Endothelial cell of umbilical vein (primary cell): Measurements from ENCODE around the gene METTL24. TPM values are rescaled to one million over a fixed set of nuclear protein-coding genes. Genes with fewer than 3 reads are reported as not detected.

Source experiments
- BruUV-seq: library from RNA; stranded (reverse); fragments of 400-500 nt; replicated peaks from 2 replicates; lab custom pipeline; 2021; lab: Mats Ljungman, UMichigan
- CTCF ChIA-PET: fragments of 300-600, 350-600 bp; sonication (Branson Sonifier 250); formaldehyde crosslinking; loops from one replicate; lab custom pipeline; 2021; ENCODE audit warnings: antibody characterized with exemption, inconsistent platforms; lab: Charles Lee
- POLR2A ChIA-PET: fragments of 300-600, 350-600 bp; sonication (Branson Sonifier 250); formaldehyde crosslinking; loops from one replicate; lab custom pipeline; 2021; ENCODE audit warnings: antibody characterized with exemption, inconsistent platforms; lab: Charles Lee
- DNase-seq: peaks from one replicate; pipeline ENCODE4 v3.0.0-alpha.2; 2011; ENCODE audit warnings: low read depth, low spot score
- FAIRE-seq: peaks from 2 replicates; lab custom pipeline; 2011; peaks lifted over from hg19 to GRCh38; lab: Jason Lieb, UNC
- H2AFZ ChIP-seq: 2 replicates; pipeline ENCODE4 v1.6.0; 2012; ENCODE audit warnings: low read depth, low read length, control low read depth, inconsistent platforms
- H3K27ac ChIP-seq: 2 replicates; pipeline ENCODE4 v1.5.1; 2011; ENCODE audit warnings: low read depth, mild to moderate bottlenecking, control low read depth, low read length, moderate library complexity; ENCODE audit not compliant: insufficient read depth
- H3K27me3 ChIP-seq, 2 experiments: 2 replicates each; pipeline versions ENCODE4 v1.6.0 to v1.6.1; 2011; ENCODE audit warnings: low read length in 2 of 2, mixed read lengths in 1 of 2; ENCODE audit not compliant: control insufficient read depth in 2 of 2, insufficient read depth in 2 of 2
- H3K36me3 ChIP-seq, 2 experiments: 2 replicates in 1 of 2; 3 replicates in 1 of 2; pipeline ENCODE4 v1.5.1; 2011; ENCODE audit warnings: low read length in 2 of 2, mild to moderate bottlenecking in 1 of 2, moderate library complexity in 1 of 2; ENCODE audit not compliant: control insufficient read depth in 2 of 2, insufficient read depth in 2 of 2; ENCODE audit errors: extremely low read depth in 1 of 2
- H3K4me1 ChIP-seq: 3 replicates; pipeline ENCODE4 v1.5.1; 2011; ENCODE audit warnings: mild to moderate bottlenecking, low read length; ENCODE audit not compliant: control insufficient read depth, insufficient read depth; ENCODE audit errors: extremely low read depth
- H3K4me2 ChIP-seq: 2 replicates; pipeline ENCODE4 v1.6.1; 2011; ENCODE audit warnings: low read length, control low read depth, mixed read lengths; ENCODE audit not compliant: insufficient read depth
- H3K4me3 ChIP-seq, 3 experiments: fragments of 200-600 bp in 1 of 3; sonication (generic), shearing (Covaris generic) in 1 of 3; replicated peaks in 1 of 3; 2 replicates each; pipeline ENCODE4 v1.5.1; 2011 to 2016; ENCODE audit warnings: control low read depth in 3 of 3, low read length in 3 of 3, mild to moderate bottlenecking in 2 of 3, inconsistent platforms in 1 of 3, low read depth in 1 of 3, moderate library complexity in 1 of 3; ENCODE audit not compliant: insufficient read depth in 1 of 3
- H3K79me2 ChIP-seq: 2 replicates; pipeline ENCODE4 v1.6.0; 2012; ENCODE audit warnings: low read length, inconsistent platforms; ENCODE audit not compliant: control insufficient read depth, insufficient read depth
- H3K9ac ChIP-seq: replicated peaks from 2 replicates; pipeline ENCODE3; 2011; ENCODE audit warnings: low read length, control low read depth; ENCODE audit not compliant: insufficient read depth; ENCODE audit errors: extremely low read depth
- H3K9me1 ChIP-seq: replicated peaks from 3 replicates; pipeline ENCODE4 v1.6.0; 2011; ENCODE audit warnings: mild to moderate bottlenecking, low read length; ENCODE audit not compliant: control insufficient read depth, insufficient read depth; ENCODE audit errors: extremely low read depth
- H3K9me3 ChIP-seq: replicated peaks from 2 replicates; pipeline ENCODE4 v1.5.1; 2012; ENCODE audit warnings: low read length, inconsistent platforms; ENCODE audit not compliant: control insufficient read depth, insufficient read depth
- H4K20me1 ChIP-seq: replicated peaks from 2 replicates; pipeline ENCODE3; 2011; ENCODE audit warnings: mild to moderate bottlenecking, low read length; ENCODE audit not compliant: control insufficient read depth, insufficient read depth; ENCODE audit errors: extremely low read depth
- CTCF ChIP-seq, 2 donors: IDR thresholded peaks; 1 replicate in 1 of 2; 2 replicates in 1 of 2; pipeline ENCODE4 v1.5.1; 2011; ENCODE audit warnings: low read length in 2 of 2, mild to moderate bottlenecking in 2 of 2, moderate library complexity in 2 of 2, control low read depth in 1 of 2, inconsistent platforms in 1 of 2, low read depth in 1 of 2; ENCODE audit not compliant: insufficient read depth in 1 of 2; ENCODE audit errors: extremely low read depth in 1 of 2
- EZH2 ChIP-seq: IDR thresholded peaks from 2 replicates; pipeline ENCODE4 v1.6.1; 2012; ENCODE audit warnings: borderline replicate concordance, low read depth, mild to moderate bottlenecking, moderate library complexity, low read length, inconsistent platforms; ENCODE audit not compliant: severe bottlenecking
- FOS ChIP-seq: IDR thresholded peaks from 2 replicates; pipeline ENCODE4 v1.6.1; 2011; ENCODE audit warnings: mild to moderate bottlenecking, low read length, moderate library complexity, borderline replicate concordance; ENCODE audit not compliant: insufficient read depth
- GATA2 ChIP-seq: IDR thresholded peaks from 2 replicates; pipeline ENCODE4 v1.7.0; 2011; ENCODE audit warnings: low read depth, mild to moderate bottlenecking, moderate library complexity, mixed read lengths, low read length; ENCODE audit not compliant: insufficient read length, insufficient read depth
- JUN ChIP-seq: IDR thresholded peaks from 2 replicates; pipeline ENCODE4 v1.6.1; 2011; ENCODE audit warnings: borderline replicate concordance, low read depth; ENCODE audit not compliant: insufficient read length, insufficient read depth
- MAX ChIP-seq: IDR thresholded peaks from 2 replicates; pipeline ENCODE4 v1.6.1; 2011; ENCODE audit not compliant: insufficient read depth, insufficient read length
- MYC ChIP-seq: IDR thresholded peaks from one replicate; pipeline ENCODE4 v1.6.1; 2011; ENCODE audit warnings: mild to moderate bottlenecking, low read depth, low read length
- POLR2A ChIP-seq: IDR thresholded peaks from 2 replicates; pipeline ENCODE4 v1.6.1; 2012; ENCODE audit warnings: low read depth, mild to moderate bottlenecking, control low read depth, low read length
- POLR2AphosphoS5 ChIP-seq: IDR thresholded peaks from 2 replicates; pipeline ENCODE4 v1.6.1; 2012; ENCODE audit warnings: low read depth, mild to moderate bottlenecking, control low read depth, low read length, moderate library complexity; ENCODE audit not compliant: insufficient read depth
- dilution Hi-C: fragments of 300-500 bp; cut with MboI; formaldehyde crosslinking; loops from one replicate; pipeline ENCODE4 v1.15.0; 2019; ENCODE audit warnings: low sequenced_read_pairs; ENCODE audit not compliant: extremely low pct_ligation_motif_present
- intact Hi-C: fragments of 100-400 bp; cut with micrococcal nuclease; formaldehyde crosslinking; loops from one replicate; pipeline ENCODE4 v1.10.0; 2022
- polyA plus RNA-seq, 4 experiments: library from polyadenylated mRNA; depleted of rRNA in 3 of 4; stranded (reverse) in 3 of 4; unstranded in 1 of 4; fragments of >200 nt; gene quantifications; 2 replicates each; pipeline versions ENCODE4 v1.2.1 to v1.2.3, GENCODE V29; 2011 to 2012; ENCODE audit warnings: missing spikeins in 1 of 4
- total RNA-seq: library from RNA; stranded (reverse); gene quantifications from 2 replicates; pipeline ENCODE4 v1.2.3, GENCODE V29; 2021

Gene METTL24
- total and polyA plus RNA-seq, 2 donors (not counting 3 experiments of a cell fraction or from before 2014, with no cell fraction given): not detected

GRCh38 chr6:110337486-110337885, 20.7 kb downstream of the METTL24 start:
- Histone ChIP-seq H3K27ac (no peak overlapping the region), H4K20me1 (no peaks in the 10 kb centered on the region), H3K9me1 (no peaks in the 10 kb centered on the region), H3K4me1 (no peaks in the 10 kb centered on the region), H3K79me2 (no peaks in the 10 kb centered on the region), H2AFZ (no peak overlapping the region), H3K9ac (no peak overlapping the region), H3K9me3 (no peaks in the 10 kb centered on the region), H3K27me3 (peaks cover 11 to 22% of the 10 kb centered on the region in 2 experiments), H3K4me3 (no peak overlapping the region), H3K4me2 (no peak overlapping the region), H3K36me3 (no peaks in the 10 kb centered on the region)
- BruUV-seq: no TSS peak
- ChIA-PET CTCF (no interaction called here), POLR2A (no interaction called here)
- dilution Hi-C loops (no loop called here), intact Hi-C loops (no loop called here)
- TF ChIP-seq MYC (no peak), GATA2 (no peak), JUN (no peak), FOS (no peak), POLR2AphosphoS5 (no peak), CTCF (IDR thresholded peaks at IDR 0.05; ENCODE audit: extremely low read depth in 1 of 2, insufficient read depth in 1 of 2, low read depth in 1 of 2, low read length in 2 of 2) (no peak), EZH2 (no peak), POLR2A (no peak), MAX (no peak)
- FAIRE-seq (no peak), DNase-seq (no peak)
